Activated T-cell treated with anti-CD3 and anti-CD28 coated beads for 48 hours (primary cell): ENCODE measurements around the gene GUCY2C.

Experiments used
- DNase-seq: peaks from one replicate; pipeline ENCODE4 v3.0.0-alpha.2; 2020; ENCODE audit warnings: low read depth

The GUCY2C gene

GRCh38 chr12:14621826-14622225 is 74.6 kb downstream of the GUCY2C start:
- no peak for DNase-seq

GRCh38 chr12:14619741-14620501 is 76.5 kb downstream of the GUCY2C start:
- no peak for DNase-seq

GRCh38 chr12:14618983-14619382 is 77.4 kb downstream of the GUCY2C start:
- no peak for DNase-seq

GRCh38 chr12:14614704-14615121 is 81.7 kb downstream of the GUCY2C start:
- no peak for DNase-seq

- no peak for DNase-seq
These were observed 82.7 kb downstream of the GUCY2C start for GRCh38 chr12:14613718-14614117.

DNA sequence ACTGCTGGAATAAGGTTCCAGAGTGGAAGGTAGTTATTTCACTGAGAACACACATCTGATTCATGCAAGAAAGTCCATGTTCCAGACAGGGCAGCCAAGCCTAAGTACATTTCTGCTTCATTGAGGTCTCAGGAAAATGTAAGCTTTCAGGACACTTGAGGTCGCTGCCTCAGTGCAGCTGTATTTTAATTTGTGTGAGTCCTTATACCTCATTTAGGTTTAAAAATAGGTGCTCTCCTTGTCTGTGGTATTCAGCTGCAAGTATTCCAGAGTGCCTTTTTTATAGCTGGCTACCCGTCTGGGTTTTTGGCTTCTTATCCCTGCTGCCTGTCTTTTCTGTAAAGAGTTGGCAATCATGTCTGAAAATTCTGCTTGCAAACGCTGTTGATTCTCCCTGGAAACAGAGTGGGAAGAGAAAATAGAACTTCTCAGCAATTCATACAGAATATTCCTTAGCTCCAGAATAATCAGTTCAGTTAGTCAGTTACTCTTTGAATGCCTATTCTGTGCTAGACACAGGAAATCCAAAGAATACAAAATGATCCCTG is 83.4 kb downstream of the GUCY2C start:
- DNase-seq, result no peak

- no peak for DNase-seq
These were observed 84.1 kb downstream of the GUCY2C start for GRCh38 chr12:14612250-14612649.

- no peak for DNase-seq
These were observed 84.7 kb downstream of the GUCY2C start for GRCh38 chr12:14611640-14612203.

DNA sequence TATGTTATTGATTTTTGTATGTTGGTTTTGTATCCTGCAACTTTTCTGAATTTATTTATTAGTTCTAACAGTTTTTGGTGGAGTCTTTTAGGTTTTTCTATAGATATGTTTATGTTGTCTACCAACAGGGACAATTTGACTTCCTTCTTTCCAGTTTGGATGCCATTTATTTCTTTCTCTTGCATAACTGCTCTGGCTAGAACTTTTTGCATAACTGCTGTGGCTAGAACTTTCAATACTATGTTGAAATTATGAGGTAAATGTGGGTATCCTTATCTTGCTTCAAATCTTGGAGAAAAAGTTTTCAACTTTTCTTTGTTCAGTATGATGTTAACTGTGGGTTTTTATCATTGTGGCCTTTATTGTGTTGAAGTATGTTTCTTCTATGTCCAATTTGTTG is 88.8 kb downstream of the GUCY2C start:
- DNase-seq, result no peak

- no peak for DNase-seq
These were observed 90.9 kb downstream of the GUCY2C start for GRCh38 chr12:14605401-14605989.

DNA sequence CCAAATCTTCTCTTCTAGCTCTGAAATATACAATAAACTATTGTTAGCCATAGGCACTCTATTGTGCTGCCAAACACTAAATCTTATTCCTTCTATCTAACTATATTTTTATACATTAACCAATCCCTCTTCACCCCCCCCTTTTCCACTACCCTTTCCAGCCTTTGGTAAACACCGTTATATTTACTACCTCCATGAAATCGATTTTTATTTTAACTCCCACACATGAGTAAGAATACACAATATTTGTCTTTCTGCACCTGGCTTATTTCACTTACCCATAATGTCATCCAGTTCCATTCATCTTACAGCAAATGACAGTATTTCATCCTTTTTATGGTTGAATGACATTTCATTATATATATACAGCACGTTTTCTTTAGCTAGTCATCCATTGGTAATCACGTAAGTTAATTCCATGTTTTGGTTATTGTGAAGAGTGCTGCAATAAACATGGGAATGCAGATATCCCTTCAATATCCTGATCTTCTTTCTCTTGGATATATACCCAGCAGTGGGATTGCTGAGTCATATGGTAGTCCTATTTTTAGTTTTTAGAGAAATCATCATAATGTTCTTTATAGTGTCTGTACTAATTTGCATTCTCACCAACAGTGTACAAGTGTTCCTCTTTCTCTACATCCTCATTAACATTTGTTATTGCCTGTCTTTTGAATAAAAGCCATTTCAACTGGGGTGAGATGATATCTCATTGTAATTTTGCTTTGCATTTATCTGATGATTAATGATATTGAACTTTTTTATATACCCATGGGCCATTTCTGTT is 94.5 kb downstream of the GUCY2C start:
- DNase-seq, result no peak

DNA sequence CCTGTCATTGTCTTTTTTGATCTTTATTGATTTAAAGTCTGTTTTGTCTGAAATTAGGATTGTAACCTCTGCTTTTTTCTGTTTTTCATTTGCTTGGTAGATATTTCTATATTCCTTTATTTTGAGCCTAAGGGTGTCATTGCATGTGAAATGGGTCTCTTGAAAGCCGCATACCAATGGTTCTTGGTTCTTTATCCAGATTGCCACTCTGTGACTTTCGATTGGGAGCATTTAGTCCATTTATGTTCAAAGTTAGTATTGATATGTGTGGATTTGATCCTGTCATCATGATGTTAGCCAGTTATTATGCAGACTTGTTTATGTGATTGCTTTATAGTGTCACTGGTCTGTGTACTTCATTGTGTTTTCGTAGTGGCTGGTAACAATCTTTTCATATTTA is 98.9 kb downstream of the GUCY2C start:
- DNase-seq, result no peak

GRCh38 chr12:14591719-14592118 is 104.7 kb downstream of the GUCY2C start:
- no peak for DNase-seq

DNA sequence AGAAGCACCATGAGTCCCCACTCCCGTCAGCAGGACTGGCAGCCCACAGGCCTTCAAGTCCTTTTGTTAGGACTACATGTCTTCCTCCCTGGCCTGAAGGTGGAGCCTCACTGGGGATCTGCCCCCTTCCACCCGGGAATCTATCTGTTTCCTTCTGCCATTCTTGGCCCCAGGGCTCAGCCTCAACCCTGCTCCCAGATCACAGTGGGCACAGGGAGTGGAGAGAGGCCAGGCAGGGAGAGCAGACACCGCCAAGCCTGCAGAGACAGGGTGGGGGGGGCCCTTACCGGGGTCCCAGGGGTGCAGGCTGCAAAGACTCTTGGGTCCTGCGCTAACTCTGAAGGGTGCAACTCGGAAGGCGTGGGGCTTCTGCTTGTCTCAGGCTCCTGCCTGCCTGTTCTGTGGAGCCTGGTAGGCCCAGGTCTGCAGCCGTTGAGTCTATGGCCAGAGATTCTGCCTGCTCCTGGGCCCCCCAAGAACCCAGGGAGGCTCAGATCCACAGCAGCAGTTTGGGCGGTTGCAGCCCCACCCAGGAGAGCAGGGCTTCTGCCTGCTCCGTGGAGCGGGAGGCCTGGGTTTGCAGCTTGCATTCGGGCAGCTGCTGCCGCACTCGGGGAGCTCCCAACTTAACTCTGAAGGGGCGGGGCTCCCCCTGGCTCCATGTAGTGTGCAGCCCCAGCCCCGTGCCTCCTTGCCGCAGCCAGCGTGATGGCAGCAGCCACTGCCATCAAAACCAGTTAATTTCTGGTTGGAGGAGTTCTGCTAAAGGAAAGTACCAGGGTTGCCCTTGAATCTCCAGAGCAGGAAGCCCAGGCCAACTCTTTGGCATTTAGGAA is 107.0 kb downstream of the GUCY2C start:
- DNase-seq, result no peak

DNA sequence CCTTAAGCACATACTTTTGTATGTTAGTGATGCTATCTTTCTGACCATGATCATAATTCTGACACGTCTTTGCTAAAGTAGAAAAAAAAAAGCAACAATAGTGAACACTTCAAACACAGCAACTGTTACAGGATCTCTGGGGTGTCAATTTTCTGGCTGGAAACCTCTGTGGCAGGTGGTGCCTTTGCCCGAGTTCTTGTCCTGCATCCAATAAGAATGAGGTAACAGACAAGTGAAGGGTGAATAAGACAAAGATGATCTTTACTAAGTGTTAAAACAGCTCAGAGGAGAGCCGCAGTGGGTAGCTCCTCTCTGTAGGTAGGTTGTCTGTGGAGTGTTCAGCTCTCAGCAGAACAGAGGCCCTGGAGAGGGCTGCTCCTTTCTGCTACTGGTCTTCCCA is 107.8 kb downstream of the GUCY2C start:
- no peak for DNase-seq

DNA sequence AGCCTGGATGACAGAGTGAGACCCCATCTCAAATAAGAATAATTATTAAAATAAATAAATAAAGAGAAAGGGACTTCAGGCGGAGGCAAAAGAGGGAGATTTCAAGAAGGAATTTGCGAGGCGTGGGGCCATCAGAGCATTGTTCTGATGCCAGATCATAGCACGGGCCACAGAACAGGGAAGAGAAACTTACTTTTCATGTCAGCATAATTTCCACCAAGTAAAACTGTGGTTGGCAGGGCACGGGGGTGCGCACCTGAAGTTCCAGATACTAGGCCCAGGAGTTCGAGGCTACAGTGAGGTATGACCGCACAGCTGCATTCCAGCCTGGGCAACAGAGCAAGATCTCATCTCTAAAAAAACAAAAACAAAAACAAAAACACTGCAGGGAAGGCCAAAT is 117.8 kb downstream of the GUCY2C start:
- DNase-seq, result no peak

- DNase-seq, result no peak
These were observed 119.1 kb downstream of the GUCY2C start for GRCh38 chr12:14577344-14577743.

- DNase-seq, result no peak
These were observed 119.5 kb downstream of the GUCY2C start for GRCh38 chr12:14576896-14577295.

DNA sequence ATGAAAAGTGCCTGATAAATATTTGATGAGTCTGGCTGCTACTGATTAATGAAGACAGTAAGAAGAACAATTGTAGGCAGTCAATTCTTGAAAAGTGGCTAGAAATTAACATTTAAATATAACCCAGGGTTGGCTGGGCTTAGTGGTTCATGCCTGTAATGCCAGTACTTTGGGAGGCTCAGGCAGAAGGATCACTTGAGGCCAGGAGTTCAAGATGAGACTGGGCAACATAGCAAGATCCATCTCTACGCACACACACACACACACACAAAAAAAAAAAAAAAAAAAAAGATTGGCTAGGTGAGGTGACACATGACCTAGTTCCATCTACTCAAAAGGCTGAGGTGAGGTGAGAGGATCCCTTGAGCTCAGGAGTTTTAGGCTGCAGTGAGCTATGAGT is 120.8 kb downstream of the GUCY2C start:
- no peak for DNase-seq

- DNase-seq, result no peak
These were observed 123.3 kb downstream of the GUCY2C start for GRCh38 chr12:14573118-14573517.

DNA sequence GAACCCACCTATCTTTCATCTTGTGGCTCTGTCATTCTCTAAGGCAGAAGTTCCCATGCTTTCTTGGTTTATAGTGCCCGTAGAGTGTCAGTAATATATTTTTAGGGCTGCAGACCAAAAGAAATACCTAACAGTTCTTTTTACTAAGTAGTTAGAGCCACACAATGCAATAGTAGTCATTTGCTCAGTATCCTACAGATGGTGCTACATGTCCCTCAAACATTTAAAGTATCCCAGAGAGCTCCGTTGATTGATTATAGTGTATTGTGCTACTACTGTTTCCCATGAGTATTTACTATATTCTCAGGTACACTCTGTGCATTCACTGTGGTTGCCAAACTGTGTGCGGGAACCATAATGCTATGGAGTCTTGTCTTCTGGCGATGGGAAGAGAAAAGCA is 124.0 kb downstream of the GUCY2C start:
- DNase-seq, result no peak

- DNase-seq, result no peak
These were observed 124.6 kb downstream of the GUCY2C start for GRCh38 chr12:14571779-14572178.
